GM13977 (cell line): ENCODE data around the gene LRP6.

ENCODE experiments used
- DNase-seq: peaks from one replicate; pipeline ENCODE4 v3.0.0; 2012; ENCODE audit warnings: low spot score
- in situ Hi-C: fragments of 300-500 bp; cut with MboI; formaldehyde crosslinking; loops from one replicate; pipeline ENCODE4 v1.12.0; 2022; ENCODE audit warnings: low sequenced_read_pairs, low pct_unique_long_range_greater_than_20kb, mixed read lengths, inconsistent platforms; ENCODE audit not compliant: unreplicated experiment
- TF ChIP-seq, protein P1 (sequence below): IDR thresholded peaks from 2 replicates; pipeline ENCODE4 v1.5.1; 2012; ENCODE audit warnings: mild to moderate bottlenecking, control low read depth; ENCODE audit not compliant: insufficient read depth; ENCODE audit errors: extremely low read depth, missing control alignments

Gene LRP6

DNA sequence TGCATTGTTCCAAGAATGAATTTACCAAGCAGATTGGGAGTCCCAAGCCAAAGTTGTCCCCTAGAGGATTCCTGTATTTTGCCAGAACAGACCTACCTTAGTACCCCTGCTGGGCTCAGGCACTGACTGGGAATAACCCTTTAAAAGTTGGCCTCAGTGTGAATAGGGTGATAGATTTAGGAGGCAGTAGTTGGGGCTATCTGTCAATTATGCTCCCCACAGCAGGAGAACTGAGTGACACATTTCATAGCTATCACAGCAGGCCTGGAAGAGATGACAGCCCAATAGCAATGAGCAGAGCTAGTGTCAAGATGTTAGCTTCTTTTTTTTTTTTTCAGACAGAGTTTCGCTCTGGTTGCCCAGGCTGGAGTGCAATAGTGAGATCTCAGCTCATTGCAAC, 14.3 kb upstream of the LRP6 start:
- TF ChIP-seq, protein P1, sequence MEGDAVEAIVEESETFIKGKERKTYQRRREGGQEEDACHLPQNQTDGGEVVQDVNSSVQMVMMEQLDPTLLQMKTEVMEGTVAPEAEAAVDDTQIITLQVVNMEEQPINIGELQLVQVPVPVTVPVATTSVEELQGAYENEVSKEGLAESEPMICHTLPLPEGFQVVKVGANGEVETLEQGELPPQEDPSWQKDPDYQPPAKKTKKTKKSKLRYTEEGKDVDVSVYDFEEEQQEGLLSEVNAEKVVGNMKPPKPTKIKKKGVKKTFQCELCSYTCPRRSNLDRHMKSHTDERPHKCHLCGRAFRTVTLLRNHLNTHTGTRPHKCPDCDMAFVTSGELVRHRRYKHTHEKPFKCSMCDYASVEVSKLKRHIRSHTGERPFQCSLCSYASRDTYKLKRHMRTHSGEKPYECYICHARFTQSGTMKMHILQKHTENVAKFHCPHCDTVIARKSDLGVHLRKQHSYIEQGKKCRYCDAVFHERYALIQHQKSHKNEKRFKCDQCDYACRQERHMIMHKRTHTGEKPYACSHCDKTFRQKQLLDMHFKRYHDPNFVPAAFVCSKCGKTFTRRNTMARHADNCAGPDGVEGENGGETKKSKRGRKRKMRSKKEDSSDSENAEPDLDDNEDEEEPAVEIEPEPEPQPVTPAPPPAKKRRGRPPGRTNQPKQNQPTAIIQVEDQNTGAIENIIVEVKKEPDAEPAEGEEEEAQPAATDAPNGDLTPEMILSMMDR: no peak
- in situ Hi-C loops: no loop called here
- DNase-seq: no peak

DNA sequence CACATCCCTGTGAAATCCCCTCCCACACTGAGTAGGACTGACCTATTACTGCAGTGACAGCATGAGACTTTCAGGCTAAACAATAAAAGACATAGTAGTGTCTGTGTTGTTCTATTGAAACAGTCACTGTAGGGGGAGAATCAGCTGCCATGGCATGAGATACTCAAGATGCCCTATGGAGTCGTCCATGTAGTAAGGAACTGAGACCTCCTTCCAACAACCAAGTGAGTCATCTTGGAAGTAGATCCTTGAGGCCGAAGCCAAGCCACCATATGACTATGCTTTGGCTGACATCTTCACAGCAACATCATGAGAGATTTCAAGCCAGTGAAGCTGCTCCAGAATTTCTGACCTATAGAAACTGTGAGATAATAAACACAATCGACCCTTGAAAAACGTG, 12.1 kb upstream of the LRP6 start:
- TF ChIP-seq, protein P1: no peak
- in situ Hi-C loops: no loop called here
- no peak for DNase-seq

DNA sequence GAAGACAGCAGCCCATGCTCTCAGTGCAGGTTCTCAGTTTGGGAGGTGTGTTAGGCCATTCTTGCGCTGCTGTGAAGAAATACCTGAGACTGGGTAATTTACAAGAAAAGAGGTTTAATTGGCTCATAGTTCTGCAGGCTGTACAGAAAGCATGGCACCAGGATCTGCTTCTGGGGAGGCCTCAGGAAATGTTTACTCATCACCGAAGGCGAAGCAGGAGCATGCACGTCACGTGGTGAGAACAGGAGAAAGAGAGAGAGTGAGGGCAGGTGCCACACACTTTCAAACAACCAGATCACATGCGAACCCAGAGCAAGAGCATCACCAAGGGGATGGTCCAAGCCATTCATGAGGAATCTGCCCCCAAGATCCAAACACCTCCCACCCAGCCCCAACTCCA, 9.0 kb upstream of the LRP6 start:
- TF ChIP-seq, protein P1: no peak
- DNase-seq: no peak
- in situ Hi-C loops: no loop called here

DNA sequence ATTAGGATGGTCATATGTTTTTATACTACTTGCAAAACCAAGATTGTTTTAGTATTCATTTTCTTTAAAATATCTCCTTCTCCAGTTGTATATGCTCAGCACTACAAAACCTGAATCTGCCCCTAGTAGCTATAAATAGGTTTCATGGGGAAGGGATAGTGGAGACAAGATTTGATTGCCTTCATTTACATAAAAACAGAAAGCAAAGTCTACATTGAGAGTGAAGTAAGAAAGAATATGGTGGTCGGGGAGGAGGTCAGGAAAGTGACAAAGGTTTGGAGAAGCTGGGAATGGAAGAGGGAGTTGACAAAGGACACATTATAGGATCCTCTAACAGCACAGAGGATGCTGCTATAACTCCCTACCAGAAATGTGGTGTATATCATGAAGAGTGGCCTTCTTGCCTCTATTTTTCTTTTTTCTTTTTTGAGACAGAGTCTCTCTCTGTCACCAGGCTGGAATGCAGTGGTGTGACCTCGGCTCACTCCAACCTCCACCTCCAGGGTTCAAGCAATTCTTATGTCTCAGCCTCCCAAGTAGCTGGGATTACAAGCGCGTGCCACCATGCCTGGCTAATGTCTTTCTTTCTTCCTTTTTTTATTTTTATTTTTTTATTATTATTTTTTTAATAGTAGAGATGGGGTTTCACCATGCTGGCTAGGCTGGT, 6.6 kb upstream of the LRP6 start:
- no peak for DNase-seq
- TF ChIP-seq, protein P1: no peak
- in situ Hi-C loops: no loop called here

DNA sequence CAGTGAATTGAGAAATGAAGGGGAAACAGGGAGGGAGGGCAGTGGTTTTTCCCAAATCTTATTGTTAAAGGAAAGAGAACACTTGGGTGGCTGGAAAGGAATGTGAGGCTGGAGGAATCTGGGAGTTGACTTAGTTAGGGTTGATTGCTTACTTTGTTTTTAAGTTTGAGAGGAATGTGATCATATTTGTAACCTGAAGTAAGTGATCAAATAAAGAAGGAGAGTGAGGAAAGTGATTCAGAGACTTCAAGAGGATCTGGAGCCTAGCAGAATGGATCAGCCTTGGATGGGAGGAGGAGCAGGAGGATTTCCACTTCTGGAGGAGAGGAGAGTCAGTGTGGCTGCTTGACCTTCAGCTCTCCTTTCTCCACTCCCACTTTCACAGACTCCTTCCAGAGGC, 6.0 kb upstream of the LRP6 start:
- TF ChIP-seq, protein P1: no peak
- DNase-seq: no peak
- in situ Hi-C loops: no loop called here

DNA sequence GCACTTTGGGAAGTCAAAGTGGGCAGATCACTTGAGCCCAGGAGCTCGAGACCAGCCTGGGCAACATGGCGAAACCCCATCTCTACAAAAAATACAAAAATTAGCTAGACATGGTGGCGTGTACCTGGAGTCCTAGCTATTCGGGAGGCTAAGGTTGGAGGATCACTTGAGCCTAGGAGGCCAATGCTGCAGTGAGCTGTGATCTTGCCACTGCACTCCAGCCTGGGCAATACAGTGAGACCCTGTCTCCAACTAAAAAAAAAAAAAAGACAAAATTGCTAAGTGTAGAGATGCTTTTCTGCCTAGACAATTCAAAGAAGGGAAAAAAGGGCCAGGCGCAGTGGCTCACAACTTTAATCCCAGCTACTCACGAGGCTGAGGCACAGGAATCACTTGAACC, 3.4 kb upstream of the LRP6 start:
- in situ Hi-C loops: no loop called here
- DNase-seq: no peak
- TF ChIP-seq, protein P1: no peak
